HEK293T (cell line): Measurements from ENCODE around the gene MBD2.

Source experiments
- BHLHE40 ChIP-seq: fragments of 450-650 bp; IDR thresholded peaks from 2 replicates; pipeline ENCODE4 v1.6.1; 2016; ENCODE audit warnings: mild to moderate bottlenecking, moderate library complexity, borderline replicate concordance
- TF ChIP-seq, protein P1 (sequence below): fragments of 450-650 bp; IDR thresholded peaks from 2 replicates; pipeline ENCODE4 v1.6.1; 2016

DNA sequence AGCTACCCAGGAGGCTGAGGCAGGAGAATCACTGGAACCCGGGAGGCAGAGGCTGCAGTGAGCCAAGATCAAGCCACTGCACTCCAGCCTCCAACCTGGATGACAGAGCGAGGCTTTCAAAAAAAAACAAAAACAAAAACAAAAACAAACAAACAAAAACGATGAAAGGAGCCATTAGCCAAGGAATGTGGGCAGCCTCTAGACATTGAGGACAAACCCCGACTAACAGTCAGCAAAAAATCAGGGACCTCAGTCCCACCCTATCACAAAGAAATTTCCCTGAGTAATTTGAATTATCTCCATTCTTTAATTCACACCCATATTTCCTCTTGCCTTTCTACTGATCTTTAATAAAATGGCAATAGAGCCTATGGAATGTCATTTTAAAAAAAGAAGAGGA is 75.8 kb downstream of the MBD2 start:
- no peak for TF ChIP-seq BHLHE40
- TF ChIP-seq, protein P1, sequence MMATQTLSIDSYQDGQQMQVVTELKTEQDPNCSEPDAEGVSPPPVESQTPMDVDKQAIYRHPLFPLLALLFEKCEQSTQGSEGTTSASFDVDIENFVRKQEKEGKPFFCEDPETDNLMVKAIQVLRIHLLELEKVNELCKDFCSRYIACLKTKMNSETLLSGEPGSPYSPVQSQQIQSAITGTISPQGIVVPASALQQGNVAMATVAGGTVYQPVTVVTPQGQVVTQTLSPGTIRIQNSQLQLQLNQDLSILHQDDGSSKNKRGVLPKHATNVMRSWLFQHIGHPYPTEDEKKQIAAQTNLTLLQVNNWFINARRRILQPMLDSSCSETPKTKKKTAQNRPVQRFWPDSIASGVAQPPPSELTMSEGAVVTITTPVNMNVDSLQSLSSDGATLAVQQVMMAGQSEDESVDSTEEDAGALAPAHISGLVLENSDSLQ = no peak
